HCT116 (cell line): ENCODE results near the gene CEP152.

Experiments
- EZH2 ChIP-seq: fragments of 200-600 bp; sonication (generic); IDR thresholded peaks from 2 replicates; pipeline ENCODE4 v1.6.1; 2017; ENCODE audit warnings: antibody characterized with exemption, mixed run types
- YY1 ChIP-seq: IDR thresholded peaks from 2 replicates; pipeline ENCODE4 v1.6.1; 2011; ENCODE audit warnings: low read length, low read depth, moderate library complexity, mild to moderate bottlenecking; ENCODE audit not compliant: insufficient replicate concordance; ENCODE audit errors: extremely low read depth
- TF ChIP-seq, protein P1 (sequence below), 3 experiments: fragments of 200-600 bp in 1 of 3; sonication (generic) in 1 of 3; IDR thresholded peaks in 2 of 3; conservative IDR thresholded peaks in 1 of 3; 2 replicates each; pipeline ENCODE4 v1.5.1; 2012 to 2017; ENCODE audit warnings: low read depth in 2 of 3, low read length in 2 of 3, antibody characterized with exemption in 1 of 3, borderline replicate concordance in 1 of 3, control low read depth in 1 of 3, mild to moderate bottlenecking in 1 of 3, mixed read lengths in 1 of 3, mixed run types in 1 of 3, moderate library complexity in 1 of 3; ENCODE audit not compliant: insufficient read depth in 1 of 3
- TF ChIP-seq, protein P2 (sequence below): IDR thresholded peaks from 2 replicates; pipeline ENCODE4 v1.6.1; 2012; ENCODE audit warnings: low read depth

DNA sequence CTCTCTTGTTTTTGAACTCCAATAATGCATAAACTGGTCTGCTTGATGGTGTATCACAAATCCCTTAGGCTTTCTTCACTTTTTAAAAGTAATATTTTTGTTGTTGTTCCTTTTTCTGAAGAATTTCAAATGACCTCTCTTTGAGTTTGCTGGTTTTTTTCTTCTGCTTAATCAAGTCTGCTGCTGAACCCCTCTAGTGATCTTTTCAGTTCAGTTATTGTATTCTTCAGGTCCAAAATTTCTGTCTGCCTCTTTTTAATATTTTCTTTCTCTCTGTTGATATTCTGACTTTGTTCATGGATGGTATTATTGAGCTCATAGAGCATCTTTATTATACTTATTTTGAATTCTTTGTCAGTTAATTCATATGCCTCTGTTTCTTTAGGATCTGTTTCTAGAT is 21.8 kb upstream of the CEP152 start:
- TF ChIP-seq EZH2 (no peak), YY1 (no peak)
- TF ChIP-seq, protein P1, sequence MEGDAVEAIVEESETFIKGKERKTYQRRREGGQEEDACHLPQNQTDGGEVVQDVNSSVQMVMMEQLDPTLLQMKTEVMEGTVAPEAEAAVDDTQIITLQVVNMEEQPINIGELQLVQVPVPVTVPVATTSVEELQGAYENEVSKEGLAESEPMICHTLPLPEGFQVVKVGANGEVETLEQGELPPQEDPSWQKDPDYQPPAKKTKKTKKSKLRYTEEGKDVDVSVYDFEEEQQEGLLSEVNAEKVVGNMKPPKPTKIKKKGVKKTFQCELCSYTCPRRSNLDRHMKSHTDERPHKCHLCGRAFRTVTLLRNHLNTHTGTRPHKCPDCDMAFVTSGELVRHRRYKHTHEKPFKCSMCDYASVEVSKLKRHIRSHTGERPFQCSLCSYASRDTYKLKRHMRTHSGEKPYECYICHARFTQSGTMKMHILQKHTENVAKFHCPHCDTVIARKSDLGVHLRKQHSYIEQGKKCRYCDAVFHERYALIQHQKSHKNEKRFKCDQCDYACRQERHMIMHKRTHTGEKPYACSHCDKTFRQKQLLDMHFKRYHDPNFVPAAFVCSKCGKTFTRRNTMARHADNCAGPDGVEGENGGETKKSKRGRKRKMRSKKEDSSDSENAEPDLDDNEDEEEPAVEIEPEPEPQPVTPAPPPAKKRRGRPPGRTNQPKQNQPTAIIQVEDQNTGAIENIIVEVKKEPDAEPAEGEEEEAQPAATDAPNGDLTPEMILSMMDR (IDR thresholded peaks at IDR 0.05 in 2 of 3, conservative IDR thresholded peaks at IDR 0.05 in 1 of 3; ENCODE audit: borderline replicate concordance in 1 of 3, insufficient read depth in 1 of 3, low read depth in 2 of 3, low read length in 2 of 3): no peak
- TF ChIP-seq, protein P2, sequence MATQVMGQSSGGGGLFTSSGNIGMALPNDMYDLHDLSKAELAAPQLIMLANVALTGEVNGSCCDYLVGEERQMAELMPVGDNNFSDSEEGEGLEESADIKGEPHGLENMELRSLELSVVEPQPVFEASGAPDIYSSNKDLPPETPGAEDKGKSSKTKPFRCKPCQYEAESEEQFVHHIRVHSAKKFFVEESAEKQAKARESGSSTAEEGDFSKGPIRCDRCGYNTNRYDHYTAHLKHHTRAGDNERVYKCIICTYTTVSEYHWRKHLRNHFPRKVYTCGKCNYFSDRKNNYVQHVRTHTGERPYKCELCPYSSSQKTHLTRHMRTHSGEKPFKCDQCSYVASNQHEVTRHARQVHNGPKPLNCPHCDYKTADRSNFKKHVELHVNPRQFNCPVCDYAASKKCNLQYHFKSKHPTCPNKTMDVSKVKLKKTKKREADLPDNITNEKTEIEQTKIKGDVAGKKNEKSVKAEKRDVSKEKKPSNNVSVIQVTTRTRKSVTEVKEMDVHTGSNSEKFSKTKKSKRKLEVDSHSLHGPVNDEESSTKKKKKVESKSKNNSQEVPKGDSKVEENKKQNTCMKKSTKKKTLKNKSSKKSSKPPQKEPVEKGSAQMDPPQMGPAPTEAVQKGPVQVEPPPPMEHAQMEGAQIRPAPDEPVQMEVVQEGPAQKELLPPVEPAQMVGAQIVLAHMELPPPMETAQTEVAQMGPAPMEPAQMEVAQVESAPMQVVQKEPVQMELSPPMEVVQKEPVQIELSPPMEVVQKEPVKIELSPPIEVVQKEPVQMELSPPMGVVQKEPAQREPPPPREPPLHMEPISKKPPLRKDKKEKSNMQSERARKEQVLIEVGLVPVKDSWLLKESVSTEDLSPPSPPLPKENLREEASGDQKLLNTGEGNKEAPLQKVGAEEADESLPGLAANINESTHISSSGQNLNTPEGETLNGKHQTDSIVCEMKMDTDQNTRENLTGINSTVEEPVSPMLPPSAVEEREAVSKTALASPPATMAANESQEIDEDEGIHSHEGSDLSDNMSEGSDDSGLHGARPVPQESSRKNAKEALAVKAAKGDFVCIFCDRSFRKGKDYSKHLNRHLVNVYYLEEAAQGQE: no peak
